ENCODE data around the gene MSH3.

Gene MSH3

DNA sequence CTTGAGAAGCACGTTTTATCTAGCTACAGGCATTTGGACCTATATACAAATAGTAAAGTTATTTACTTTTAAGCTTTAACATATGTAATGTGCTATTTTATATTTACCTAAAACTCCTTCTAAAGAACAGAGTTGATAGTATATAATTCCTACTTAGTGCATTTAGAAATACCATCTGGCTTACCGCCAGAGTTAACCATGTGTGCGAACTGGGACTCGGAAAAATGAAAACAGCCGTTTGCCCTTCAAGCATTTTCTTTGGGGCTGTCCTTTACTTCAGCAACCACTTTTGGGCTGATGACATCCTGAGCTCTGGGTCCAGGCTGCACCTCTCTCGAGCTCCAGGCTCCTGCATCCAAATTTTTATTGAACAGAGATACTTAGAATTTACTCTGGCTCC, 22.3 kb downstream of the MSH3 start:
- Histone ChIP-seq H3K4me3 (ENCODE audit: insufficient read depth, low read depth, low read length) (no peak overlapping the region), H3K27ac (ENCODE audit: insufficient read depth, low read depth, low read length, poor library complexity, severe bottlenecking) (no peak overlapping the region), H3K4me1 (ENCODE audit: control insufficient read depth, insufficient read depth, low read length) (no peaks in the 10 kb centered on the region), H3K27me3 (ENCODE audit: control insufficient read depth, insufficient read depth, low read length, poor library complexity, severe bottlenecking) (no peaks in the 10 kb centered on the region), H3K9me3 (ENCODE audit: control insufficient read depth, low read length) (no peaks in the 10 kb centered on the region), H3K36me3 (ENCODE audit: control insufficient read depth, insufficient read depth, low read length) (peaks cover 17% of the 10 kb centered on the region)
- WGBS, 2 experiments: 84 to 90% methylated on average over 5 of the region's 6 CpGs

DNA sequence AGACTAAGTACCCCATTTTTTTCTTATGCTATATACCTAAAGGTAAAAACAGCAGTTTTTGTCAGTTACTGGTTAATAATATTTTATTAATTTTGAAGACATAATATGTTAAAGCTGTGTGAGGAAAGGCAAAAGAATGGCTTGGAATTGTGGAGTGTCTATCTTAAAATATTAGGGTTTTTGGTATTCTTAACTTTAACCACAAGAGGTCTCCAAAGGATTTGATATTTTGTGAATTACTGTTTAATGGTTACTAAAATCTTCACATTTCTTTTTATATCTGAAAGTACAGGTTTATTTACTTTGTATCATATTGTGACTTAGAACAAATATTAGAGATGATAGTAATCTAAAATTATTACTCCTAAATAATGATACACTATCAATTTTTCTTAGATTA, 32.3 kb downstream of the MSH3 start:
- H3K27ac ChIP-seq (ENCODE audit: insufficient read depth, low read depth, low read length, poor library complexity, severe bottlenecking): no peak overlapping the region
- peaks cover 4% of the 10 kb centered on the region for H3K36me3 ChIP-seq (ENCODE audit: control insufficient read depth, insufficient read depth, low read length)
- H3K27me3 ChIP-seq (ENCODE audit: control insufficient read depth, insufficient read depth, low read length, poor library complexity, severe bottlenecking): no peaks in the 10 kb centered on the region
- no peaks in the 10 kb centered on the region for H3K9me3 ChIP-seq (ENCODE audit: control insufficient read depth, low read length)
- H3K4me3 ChIP-seq (ENCODE audit: insufficient read depth, low read depth, low read length): no peak overlapping the region
- no peaks in the 10 kb centered on the region for H3K4me1 ChIP-seq (ENCODE audit: control insufficient read depth, insufficient read depth, low read length)

DNA sequence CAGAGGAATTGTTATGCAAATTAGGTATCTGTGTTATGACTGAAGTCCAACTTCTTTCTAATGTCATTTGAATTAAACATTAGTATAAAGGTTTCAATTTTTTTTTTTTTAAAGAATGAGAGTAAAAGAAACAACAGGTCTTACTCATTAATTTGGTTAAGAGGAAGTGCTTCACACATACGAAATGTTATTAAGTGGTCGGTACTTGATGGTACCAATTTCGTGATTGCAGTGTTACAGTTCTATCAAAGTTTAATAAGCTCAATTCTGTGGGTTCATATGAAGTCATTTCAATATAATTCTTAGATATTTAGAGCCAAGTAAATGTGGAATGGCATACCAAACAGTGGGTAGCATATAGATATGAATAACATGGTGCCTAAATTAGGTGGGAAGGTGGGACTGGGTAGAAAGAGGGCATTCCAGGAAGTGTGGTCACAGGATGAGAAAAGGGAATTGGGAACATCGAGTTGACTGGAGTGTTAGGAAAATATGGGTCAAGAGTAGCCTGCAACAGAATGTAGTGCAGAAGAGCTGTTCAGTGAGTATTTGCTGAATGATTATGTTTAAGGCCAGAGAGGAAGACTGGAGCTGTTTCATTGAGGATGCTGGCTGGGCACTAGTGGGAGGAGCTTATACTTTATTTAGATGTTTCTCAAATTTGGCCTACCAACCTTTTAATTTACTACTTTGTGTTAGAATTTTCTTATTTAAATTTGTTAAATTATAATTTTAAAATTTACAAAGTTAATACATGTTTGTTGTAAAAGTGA, 34.4 kb downstream of the MSH3 start:
- Histone ChIP-seq H3K27ac (ENCODE audit: insufficient read depth, low read depth, low read length, poor library complexity, severe bottlenecking) (no peak overlapping the region), H3K4me3 (ENCODE audit: insufficient read depth, low read depth, low read length) (no peak overlapping the region), H3K36me3 (ENCODE audit: control insufficient read depth, insufficient read depth, low read length) (no peaks in the 10 kb centered on the region), H3K9me3 (ENCODE audit: control insufficient read depth, low read length) (no peaks in the 10 kb centered on the region), H3K27me3 (ENCODE audit: control insufficient read depth, insufficient read depth, low read length, poor library complexity, severe bottlenecking) (no peaks in the 10 kb centered on the region), H3K4me1 (ENCODE audit: control insufficient read depth, insufficient read depth, low read length) (no peaks in the 10 kb centered on the region)
- WGBS, 2 experiments: 97 to 98% methylated on average over 4 of the region's 4 CpGs

DNA sequence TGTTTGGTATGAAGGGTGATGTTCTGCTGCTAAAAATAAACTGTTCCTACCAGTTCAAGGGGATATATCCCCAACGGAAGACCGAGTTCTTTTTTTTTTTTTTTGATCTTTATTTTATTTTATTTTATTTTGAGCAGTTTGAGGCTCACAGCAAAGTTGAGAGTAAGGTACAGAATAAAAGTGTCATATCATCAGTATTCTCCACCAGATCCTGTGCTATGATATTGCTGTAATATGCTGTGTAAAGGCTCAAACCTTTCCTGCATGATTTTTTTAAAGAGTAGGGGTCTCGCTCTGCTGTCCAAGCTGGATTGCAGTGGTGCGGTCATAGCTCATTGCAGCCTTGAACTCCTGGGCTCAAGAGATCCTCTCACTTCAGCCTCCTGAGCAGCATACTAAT, 35.2 kb downstream of the MSH3 start:
- 79% methylated on average over 2 to 4 of the region's 4 CpGs for WGBS, 2 experiments
- Histone ChIP-seq H3K4me3 (ENCODE audit: insufficient read depth, low read depth, low read length) (no peak overlapping the region), H3K36me3 (ENCODE audit: control insufficient read depth, insufficient read depth, low read length) (no peaks in the 10 kb centered on the region), H3K9me3 (ENCODE audit: control insufficient read depth, low read length) (no peaks in the 10 kb centered on the region), H3K27ac (ENCODE audit: insufficient read depth, low read depth, low read length, poor library complexity, severe bottlenecking) (no peak overlapping the region), H3K27me3 (ENCODE audit: control insufficient read depth, insufficient read depth, low read length, poor library complexity, severe bottlenecking) (no peaks in the 10 kb centered on the region), H3K4me1 (ENCODE audit: control insufficient read depth, insufficient read depth, low read length) (no peaks in the 10 kb centered on the region)

DNA sequence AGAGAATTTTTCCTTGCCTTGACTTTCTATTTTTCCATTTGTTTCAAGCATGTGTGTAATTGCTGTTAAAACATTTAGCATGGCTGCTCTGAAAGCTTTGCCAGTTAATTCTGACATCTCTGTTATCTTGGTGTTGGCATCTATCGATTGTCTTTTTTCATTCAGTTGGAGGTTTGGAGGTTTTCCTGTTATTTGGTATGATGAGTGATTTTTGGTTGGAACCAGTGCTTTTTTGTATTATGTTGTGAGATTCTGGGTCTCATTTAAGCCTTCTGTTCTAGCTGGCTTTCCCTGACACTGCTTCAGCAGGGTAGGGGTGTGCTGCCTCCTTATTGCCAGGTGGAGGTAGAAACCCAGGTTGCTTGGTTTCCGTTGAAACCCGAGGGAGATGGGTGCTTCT, 41.2 kb downstream of the MSH3 start:
- H3K4me3 ChIP-seq (ENCODE audit: insufficient read depth, low read depth, low read length): no peak overlapping the region
- WGBS, 2 experiments: 94 to 95% methylated on average over 3 of the region's 3 CpGs
- H3K36me3 ChIP-seq (ENCODE audit: control insufficient read depth, insufficient read depth, low read length): no peaks in the 10 kb centered on the region
- no peaks in the 10 kb centered on the region for H3K4me1 ChIP-seq (ENCODE audit: control insufficient read depth, insufficient read depth, low read length)
- no peaks in the 10 kb centered on the region for H3K27me3 ChIP-seq (ENCODE audit: control insufficient read depth, insufficient read depth, low read length, poor library complexity, severe bottlenecking)
- no peaks in the 10 kb centered on the region for H3K9me3 ChIP-seq (ENCODE audit: control insufficient read depth, low read length)
- H3K27ac ChIP-seq (ENCODE audit: insufficient read depth, low read depth, low read length, poor library complexity, severe bottlenecking): no peak overlapping the region

DNA sequence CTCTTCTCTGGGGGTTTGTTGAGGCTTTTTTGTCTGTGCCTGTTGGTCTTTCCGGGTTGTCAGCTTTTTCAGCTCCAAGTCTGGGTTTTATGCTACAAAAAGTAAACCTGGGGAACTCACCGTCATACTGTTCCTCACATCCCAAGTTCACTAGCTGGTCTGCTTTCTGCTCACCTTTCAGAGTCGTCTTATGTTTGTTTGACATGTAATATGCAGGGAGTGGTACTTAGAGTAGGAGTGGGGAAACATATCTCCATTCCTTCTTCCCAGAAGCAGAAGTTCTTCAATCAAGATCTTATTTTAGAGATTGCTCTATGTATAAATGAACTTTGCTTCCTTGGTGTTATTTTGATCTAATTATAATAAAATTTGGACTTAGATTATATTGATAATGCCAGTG, 42.0 kb downstream of the MSH3 start:
- H3K36me3 ChIP-seq (ENCODE audit: control insufficient read depth, insufficient read depth, low read length): no peaks in the 10 kb centered on the region
- no peak overlapping the region for H3K4me3 ChIP-seq (ENCODE audit: insufficient read depth, low read depth, low read length)
- 91 to 98% methylated on average over 2 to 3 of the region's 3 CpGs for WGBS, 2 experiments
- H3K27ac ChIP-seq (ENCODE audit: insufficient read depth, low read depth, low read length, poor library complexity, severe bottlenecking): no peak overlapping the region
- no peaks in the 10 kb centered on the region for H3K4me1 ChIP-seq (ENCODE audit: control insufficient read depth, insufficient read depth, low read length)
- H3K9me3 ChIP-seq (ENCODE audit: control insufficient read depth, low read length): no peaks in the 10 kb centered on the region
- no peaks in the 10 kb centered on the region for H3K27me3 ChIP-seq (ENCODE audit: control insufficient read depth, insufficient read depth, low read length, poor library complexity, severe bottlenecking)

DNA sequence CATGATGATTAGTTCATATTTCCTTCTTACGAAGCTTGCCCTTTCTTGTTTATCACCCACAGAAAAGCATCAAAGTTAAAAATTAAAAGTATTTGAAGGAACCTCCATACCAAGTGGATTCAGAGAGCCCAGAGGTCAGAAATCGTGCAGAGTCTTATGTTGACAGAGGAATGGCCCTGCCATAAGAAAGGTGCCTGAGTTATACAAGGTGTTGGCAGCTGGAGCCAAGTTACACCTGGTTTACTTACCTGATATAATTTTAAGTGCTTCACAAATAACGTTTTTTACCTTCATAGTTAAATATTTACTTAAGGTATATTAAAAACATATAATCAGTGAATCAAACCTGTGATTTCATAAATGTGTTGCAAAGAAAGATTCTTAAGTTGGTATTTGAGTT, 42.6 kb downstream of the MSH3 start:
- Histone ChIP-seq H3K4me1 (ENCODE audit: control insufficient read depth, insufficient read depth, low read length) (no peaks in the 10 kb centered on the region), H3K27ac (ENCODE audit: insufficient read depth, low read depth, low read length, poor library complexity, severe bottlenecking) (no peak overlapping the region), H3K9me3 (ENCODE audit: control insufficient read depth, low read length) (no peaks in the 10 kb centered on the region), H3K4me3 (ENCODE audit: insufficient read depth, low read depth, low read length) (no peak overlapping the region), H3K27me3 (ENCODE audit: control insufficient read depth, insufficient read depth, low read length, poor library complexity, severe bottlenecking) (no peaks in the 10 kb centered on the region), H3K36me3 (ENCODE audit: control insufficient read depth, insufficient read depth, low read length) (no peaks in the 10 kb centered on the region)
- 100% methylated on average over 2 of the region's 3 CpGs for WGBS, 2 experiments

DNA sequence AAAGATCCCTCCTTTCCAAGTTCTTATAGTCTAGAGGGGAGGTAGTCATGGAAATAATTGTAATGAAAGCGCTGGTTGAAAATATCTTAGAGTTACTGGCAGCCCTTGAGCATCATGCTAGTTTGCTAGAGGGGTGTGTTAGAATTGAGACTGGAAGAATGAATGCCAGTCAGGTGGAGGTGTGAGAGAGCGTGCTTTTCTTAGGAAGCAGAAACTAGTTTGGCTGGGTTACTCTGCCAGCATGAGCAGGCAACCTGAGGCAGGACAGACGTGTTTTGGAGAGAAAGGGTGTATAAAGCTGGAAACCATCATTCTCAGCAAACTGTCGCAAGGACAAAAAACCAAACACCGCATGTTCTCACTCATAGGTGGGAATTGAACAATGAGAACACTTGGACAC, 43.9 kb downstream of the MSH3 start:
- 76 to 77% methylated on average over 5 of the region's 5 CpGs for WGBS, 2 experiments
- no peaks in the 10 kb centered on the region for H3K9me3 ChIP-seq (ENCODE audit: control insufficient read depth, low read length)
- H3K4me1 ChIP-seq (ENCODE audit: control insufficient read depth, insufficient read depth, low read length): no peaks in the 10 kb centered on the region
- H3K27ac ChIP-seq (ENCODE audit: insufficient read depth, low read depth, low read length, poor library complexity, severe bottlenecking): no peak overlapping the region
- no peak overlapping the region for H3K4me3 ChIP-seq (ENCODE audit: insufficient read depth, low read depth, low read length)
- no peaks in the 10 kb centered on the region for H3K36me3 ChIP-seq (ENCODE audit: control insufficient read depth, insufficient read depth, low read length)
- H3K27me3 ChIP-seq (ENCODE audit: control insufficient read depth, insufficient read depth, low read length, poor library complexity, severe bottlenecking): no peaks in the 10 kb centered on the region

DNA sequence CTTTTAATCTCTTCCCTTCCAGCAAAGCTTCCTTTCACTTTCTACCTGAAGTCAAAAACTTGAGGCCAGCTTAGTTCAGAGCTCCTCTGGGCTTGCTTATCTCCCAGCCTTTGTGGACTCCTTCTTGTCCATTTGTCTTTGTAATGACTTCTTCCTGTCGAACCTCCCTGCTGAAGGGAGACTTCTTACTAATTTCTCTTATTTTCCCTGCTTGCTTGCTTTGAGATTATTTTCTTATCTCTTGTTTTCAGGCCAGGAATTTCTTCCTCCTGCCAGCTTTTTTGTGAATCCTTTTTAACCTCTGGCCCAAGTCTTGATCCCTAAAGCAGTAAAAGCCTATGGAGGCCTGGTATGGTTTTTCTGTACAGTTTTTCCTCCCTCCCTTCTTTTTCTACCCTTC, 47.1 kb downstream of the MSH3 start:
- Histone ChIP-seq H3K27ac (ENCODE audit: insufficient read depth, low read depth, low read length, poor library complexity, severe bottlenecking) (no peak overlapping the region), H3K9me3 (ENCODE audit: control insufficient read depth, low read length) (no peaks in the 10 kb centered on the region), H3K4me1 (ENCODE audit: control insufficient read depth, insufficient read depth, low read length) (no peaks in the 10 kb centered on the region), H3K27me3 (ENCODE audit: control insufficient read depth, insufficient read depth, low read length, poor library complexity, severe bottlenecking) (no peaks in the 10 kb centered on the region), H3K36me3 (ENCODE audit: control insufficient read depth, insufficient read depth, low read length) (no peaks in the 10 kb centered on the region), H3K4me3 (ENCODE audit: insufficient read depth, low read depth, low read length) (no peak overlapping the region)
- 72 to 91% methylated on average over 1 of the region's 1 CpG for WGBS, 2 experiments

DNA sequence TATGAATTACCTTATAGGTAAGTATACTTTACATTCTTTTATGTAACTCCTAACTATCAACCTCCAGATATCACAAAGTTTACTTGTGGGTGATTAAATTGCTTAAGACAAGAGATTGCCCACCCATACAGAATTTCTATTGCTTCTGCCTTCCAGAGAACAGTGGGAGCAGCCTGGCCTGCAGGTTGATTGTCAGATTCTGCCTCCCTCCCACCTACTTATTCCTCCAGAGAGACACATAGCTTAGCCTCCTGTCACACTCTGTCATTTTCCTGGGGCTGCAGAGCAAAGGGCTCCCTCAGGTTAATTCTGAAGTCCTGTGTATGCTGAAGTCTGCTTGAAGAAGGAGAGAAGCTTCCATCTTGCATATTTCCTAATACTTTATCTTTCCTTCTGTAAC, 48.8 kb downstream of the MSH3 start:
- Histone ChIP-seq H3K9me3 (ENCODE audit: control insufficient read depth, low read length) (no peaks in the 10 kb centered on the region), H3K4me1 (ENCODE audit: control insufficient read depth, insufficient read depth, low read length) (no peaks in the 10 kb centered on the region), H3K4me3 (ENCODE audit: insufficient read depth, low read depth, low read length) (no peak overlapping the region), H3K27ac (ENCODE audit: insufficient read depth, low read depth, low read length, poor library complexity, severe bottlenecking) (no peak overlapping the region), H3K27me3 (ENCODE audit: control insufficient read depth, insufficient read depth, low read length, poor library complexity, severe bottlenecking) (no peaks in the 10 kb centered on the region), H3K36me3 (ENCODE audit: control insufficient read depth, insufficient read depth, low read length) (no peaks in the 10 kb centered on the region)

DNA sequence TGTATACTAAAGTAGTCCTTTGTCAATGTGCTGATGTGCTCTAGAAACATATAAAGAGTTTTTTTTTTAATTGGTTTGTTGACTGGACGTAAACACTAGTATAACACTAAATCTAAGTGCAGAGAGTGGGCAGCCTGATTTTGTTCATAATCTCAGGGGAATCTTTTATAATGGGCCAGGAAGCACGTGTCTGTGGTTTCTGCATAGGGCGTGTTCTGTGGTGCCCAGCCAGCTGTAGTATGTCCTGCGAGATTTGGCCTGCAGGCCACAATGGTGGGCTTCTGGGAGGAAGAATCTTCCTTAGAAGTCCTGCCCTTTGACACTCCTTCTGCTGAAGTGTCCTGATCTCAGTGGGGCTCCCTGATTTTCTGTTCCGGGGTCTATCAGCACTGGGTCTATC, 49.3 kb downstream of the MSH3 start:
- Histone ChIP-seq H3K9me3 (ENCODE audit: control insufficient read depth, low read length) (no peaks in the 10 kb centered on the region), H3K36me3 (ENCODE audit: control insufficient read depth, insufficient read depth, low read length) (no peaks in the 10 kb centered on the region), H3K4me1 (ENCODE audit: control insufficient read depth, insufficient read depth, low read length) (no peaks in the 10 kb centered on the region), H3K4me3 (ENCODE audit: insufficient read depth, low read depth, low read length) (no peak overlapping the region), H3K27ac (ENCODE audit: insufficient read depth, low read depth, low read length, poor library complexity, severe bottlenecking) (no peak overlapping the region), H3K27me3 (ENCODE audit: control insufficient read depth, insufficient read depth, low read length, poor library complexity, severe bottlenecking) (no peaks in the 10 kb centered on the region)
- WGBS, 2 experiments: 94 to 96% methylated on average over 5 of the region's 5 CpGs

Measured in ectodermal cell (in vitro differentiated cells).